Activated naive CD8-positive, alpha-beta T cell (primary cell): ENCODE measurements around the gene TEK.
"Not testable (repeated sequence)": the region's sequence is repeated elsewhere in the genome, so short reads cannot be mapped to it uniquely, and the experiment has no call there.

Experiments used
- H3K27ac Mint-ChIP-seq: one replicate; pipeline ENCODE4 v1.8.0; 2021; ENCODE audit warnings: mixed read lengths
- H3K27me3 Mint-ChIP-seq: one replicate; pipeline ENCODE4 v1.8.0; 2021; ENCODE audit warnings: mixed read lengths
- H3K36me3 Mint-ChIP-seq: one replicate; pipeline ENCODE4 v1.8.0; 2021; ENCODE audit warnings: mixed read lengths
- H3K4me1 Mint-ChIP-seq: one replicate; pipeline ENCODE4 v1.8.0; 2021; ENCODE audit warnings: low read depth, mixed read lengths
- H3K4me3 Mint-ChIP-seq: one replicate; pipeline ENCODE4 v1.8.0; 2021; ENCODE audit warnings: mild to moderate bottlenecking, mixed read lengths
- H3K9me3 Mint-ChIP-seq: one replicate; pipeline ENCODE4 v1.8.0; 2021; ENCODE audit warnings: low read depth, mixed read lengths

The TEK gene

DNA sequence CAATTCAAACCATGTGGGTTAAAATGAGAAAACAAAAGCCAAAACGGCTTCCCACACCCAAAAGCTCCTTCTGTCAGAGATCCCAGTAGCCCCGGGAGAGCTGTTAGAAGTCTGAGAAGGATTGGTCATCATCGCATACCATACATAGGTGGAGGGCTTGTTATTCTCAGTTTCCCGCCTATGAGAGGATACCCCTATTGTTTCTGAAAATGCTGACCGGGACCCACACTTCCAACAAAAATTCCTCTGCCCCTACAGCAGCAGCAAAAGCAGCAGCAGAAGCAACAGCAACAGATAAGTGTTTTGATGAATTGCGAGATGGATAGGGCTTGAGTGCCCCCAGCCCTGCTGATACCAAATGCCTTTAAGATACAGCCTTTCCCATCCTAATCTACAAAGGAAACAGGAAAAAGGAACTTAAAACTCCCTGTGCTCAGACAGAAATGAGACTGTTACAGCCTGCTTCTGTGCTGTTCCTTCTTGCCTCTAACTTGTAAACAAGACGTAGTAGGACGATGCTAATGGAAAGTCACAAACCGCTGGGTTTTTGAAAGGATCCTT, at the start of gene TEK:
Gene TEK (plus strand): TSS at position 245 of the 561 bp plus-strand sequence. CDS start 366 bp downstream, outside the sequence.
- H3K27ac Mint-ChIP-seq, result no peak within 1 kb of the TSS
- H3K4me3 Mint-ChIP-seq, result no peak within 1 kb of the TSS
- H3K9me3 Mint-ChIP-seq, result no peaks in the 10 kb centered on the region
- peaks cover 6% of the 10 kb centered on the region for H3K27me3 Mint-ChIP-seq
- H3K36me3 Mint-ChIP-seq, result no peaks in the 10 kb centered on the region
- H3K4me1 Mint-ChIP-seq, result no peaks in the 10 kb centered on the region

DNA sequence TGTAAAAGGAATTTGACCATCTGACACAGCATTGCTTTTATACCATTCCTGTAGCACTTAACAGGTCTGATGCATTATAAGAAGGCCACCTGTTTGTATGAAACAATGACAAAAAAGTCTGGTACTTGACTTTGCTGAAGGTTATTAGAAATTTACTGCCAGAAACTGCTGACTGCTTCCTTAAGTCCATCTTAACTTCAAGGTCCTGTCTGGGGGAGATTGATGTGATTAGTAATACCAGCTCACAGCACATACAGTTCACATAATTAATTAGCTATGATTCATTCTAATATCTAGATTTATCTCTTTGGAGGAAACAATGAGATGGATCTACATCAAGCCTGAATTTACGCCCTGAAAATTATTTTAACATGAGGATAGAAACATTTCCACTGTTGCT, 49.6 kb upstream of the TEK start:
- H3K4me1 Mint-ChIP-seq, result no peaks in the 10 kb centered on the region

DNA sequence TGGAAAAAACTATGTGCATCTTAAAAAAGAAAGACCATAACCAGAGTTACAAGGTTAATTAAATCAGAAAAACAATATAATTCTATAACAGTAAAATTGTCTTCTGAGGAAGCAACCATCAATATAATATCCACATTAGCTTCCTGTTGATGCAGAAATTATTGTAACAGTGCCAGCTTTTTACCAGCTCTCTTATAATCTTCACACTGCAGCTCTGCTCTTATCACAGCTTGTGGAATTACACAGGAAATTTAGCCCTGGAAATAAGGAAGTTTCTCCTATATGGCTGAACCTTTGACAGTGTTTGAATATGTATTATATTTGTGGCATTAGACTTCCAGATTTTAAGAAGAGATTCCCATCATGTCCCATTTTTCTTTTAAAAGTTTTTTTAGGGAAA, 49.1 kb upstream of the TEK start:
- no peaks in the 10 kb centered on the region for H3K27me3 Mint-ChIP-seq
- peaks cover 11% of the 10 kb centered on the region for H3K36me3 Mint-ChIP-seq
- no peak overlapping the region for H3K27ac Mint-ChIP-seq

More for the DNA sequence above, 49.6 kb upstream of the TEK start:
- Mint-ChIP-seq H3K27me3 (no peaks in the 10 kb centered on the region), H3K27ac (no peak overlapping the region), H3K36me3 (peaks cover 11% of the 10 kb centered on the region), H3K9me3 (no peaks in the 10 kb centered on the region), H3K4me3 (no peak overlapping the region)

DNA sequence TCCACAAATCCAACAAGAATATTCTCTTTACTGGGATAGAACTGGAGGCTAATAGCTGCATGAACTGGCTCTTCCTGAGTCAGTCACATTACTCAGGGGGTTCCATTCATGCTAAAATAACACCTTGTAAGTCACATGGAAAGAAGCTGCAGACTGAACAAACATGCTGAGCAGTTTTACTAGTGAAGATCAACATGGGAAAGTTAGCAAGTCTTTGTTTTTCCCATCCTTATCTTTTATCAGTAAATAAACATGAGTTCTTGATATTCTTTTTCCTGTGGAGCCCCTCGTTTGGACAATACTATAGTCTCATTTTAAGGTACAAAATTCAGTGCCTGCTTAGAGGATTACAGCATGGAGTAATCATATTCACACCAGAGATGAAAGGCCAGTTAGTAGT, 43.7 kb upstream of the TEK start:
- no peak overlapping the region for H3K27ac Mint-ChIP-seq
- H3K4me1 Mint-ChIP-seq, result no peaks in the 10 kb centered on the region
- H3K9me3 Mint-ChIP-seq, result no peaks in the 10 kb centered on the region
- no peak overlapping the region for H3K4me3 Mint-ChIP-seq
- H3K36me3 Mint-ChIP-seq, result peaks cover 9% of the 10 kb centered on the region
- no peaks in the 10 kb centered on the region for H3K27me3 Mint-ChIP-seq

More for the DNA sequence above, 49.1 kb upstream of the TEK start:
- Mint-ChIP-seq H3K4me1 (no peaks in the 10 kb centered on the region), H3K9me3 (no peaks in the 10 kb centered on the region), H3K4me3 (no peak overlapping the region)

DNA sequence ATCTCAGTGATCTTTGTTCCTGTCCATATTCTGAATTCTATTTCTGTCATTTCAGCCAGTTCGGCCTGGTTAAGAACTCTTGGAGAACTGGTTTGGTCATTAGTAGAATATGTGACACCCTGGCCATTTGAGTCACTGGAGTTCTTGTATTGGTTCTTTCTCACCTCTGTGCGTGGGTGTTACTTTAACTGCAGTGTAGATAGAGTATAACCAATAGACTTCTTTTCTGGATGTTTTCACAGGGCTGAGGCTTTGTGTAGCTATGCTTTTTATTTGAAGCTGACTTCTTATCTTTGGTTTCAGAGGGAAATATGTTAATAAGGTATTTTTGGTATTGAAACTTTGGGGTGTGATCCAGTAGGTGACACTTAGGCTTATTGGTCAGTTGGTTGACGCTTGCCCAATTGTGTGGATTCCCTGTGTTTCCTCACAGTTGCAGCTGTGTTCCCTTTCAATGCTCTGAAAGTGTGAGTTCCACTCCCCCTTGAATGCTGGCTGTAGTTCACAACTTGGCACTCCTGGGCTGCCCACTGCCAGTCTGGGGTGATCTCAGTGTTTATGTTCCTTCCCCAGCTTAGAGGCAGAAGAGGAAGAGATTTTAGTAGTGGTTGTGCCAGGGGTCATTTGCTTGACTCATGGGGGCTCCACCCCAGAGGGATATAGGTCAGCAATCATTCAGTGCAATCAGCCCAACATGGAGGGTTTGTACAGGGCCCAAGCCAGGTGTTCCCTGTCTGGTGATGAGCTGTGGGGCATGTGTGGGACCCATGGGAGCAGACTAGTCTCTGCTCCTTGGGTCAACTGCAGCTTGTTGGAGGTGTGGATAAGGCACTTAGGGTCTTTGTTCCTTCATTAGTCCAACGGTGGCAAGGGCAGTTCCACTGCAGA, 34.9 kb upstream of the TEK start:
- H3K36me3 Mint-ChIP-seq, result peaks cover 19% of the 10 kb centered on the region
- H3K4me3 Mint-ChIP-seq, result no peak overlapping the region
- H3K9me3 Mint-ChIP-seq, result no peaks in the 10 kb centered on the region
- no peaks in the 10 kb centered on the region for H3K27me3 Mint-ChIP-seq
- H3K27ac Mint-ChIP-seq, result no peak overlapping the region
- no peaks in the 10 kb centered on the region for H3K4me1 Mint-ChIP-seq

DNA sequence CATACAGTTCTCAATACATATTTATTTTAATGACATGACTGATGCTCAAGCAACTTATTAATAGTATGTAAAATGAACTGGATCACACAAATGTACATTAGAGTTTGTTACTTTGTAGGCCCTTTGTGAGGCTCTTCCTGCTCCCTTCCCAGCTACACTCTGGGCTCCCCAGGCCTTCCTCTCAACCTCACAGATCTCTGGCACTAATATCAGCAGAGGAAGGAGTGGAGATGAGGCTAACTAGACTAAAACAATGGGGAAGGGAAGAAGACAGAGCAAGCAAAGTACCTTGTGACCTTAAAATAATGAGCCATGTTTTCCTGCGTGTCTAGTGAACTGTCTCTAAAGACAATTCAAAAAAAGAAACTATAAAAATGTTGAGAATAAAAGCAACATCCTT, 30.3 kb upstream of the TEK start:
- Mint-ChIP-seq H3K4me3 (no peak overlapping the region), H3K36me3 (peaks cover 9% of the 10 kb centered on the region), H3K27me3 (no peaks in the 10 kb centered on the region), H3K9me3 (no peaks in the 10 kb centered on the region), H3K4me1 (no peaks in the 10 kb centered on the region), H3K27ac (no peak overlapping the region)

DNA sequence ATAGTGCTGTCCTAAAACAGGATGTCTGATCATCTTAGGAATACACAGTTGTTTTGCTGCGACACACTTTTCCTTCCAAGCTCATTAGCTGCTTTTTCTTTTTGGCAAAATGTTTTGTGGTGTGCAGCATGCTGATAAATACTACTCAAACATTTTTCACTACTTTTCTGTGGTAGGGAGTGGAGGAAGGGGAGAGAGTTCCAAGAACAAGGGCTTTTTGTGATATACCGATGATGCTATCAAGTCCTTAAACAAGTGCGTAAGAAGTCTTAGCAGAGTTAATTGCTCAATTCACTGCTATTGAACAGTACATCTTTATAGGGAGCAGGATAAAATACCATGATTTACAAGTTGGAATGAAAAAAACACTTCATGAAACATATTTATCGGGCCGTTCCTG, 23.6 kb upstream of the TEK start:
- no peaks in the 10 kb centered on the region for H3K9me3 Mint-ChIP-seq
- H3K4me1 Mint-ChIP-seq, result no peaks in the 10 kb centered on the region
- H3K27ac Mint-ChIP-seq, result no peak overlapping the region
- no peak overlapping the region for H3K4me3 Mint-ChIP-seq
- no peaks in the 10 kb centered on the region for H3K27me3 Mint-ChIP-seq
- H3K36me3 Mint-ChIP-seq, result no peaks in the 10 kb centered on the region

DNA sequence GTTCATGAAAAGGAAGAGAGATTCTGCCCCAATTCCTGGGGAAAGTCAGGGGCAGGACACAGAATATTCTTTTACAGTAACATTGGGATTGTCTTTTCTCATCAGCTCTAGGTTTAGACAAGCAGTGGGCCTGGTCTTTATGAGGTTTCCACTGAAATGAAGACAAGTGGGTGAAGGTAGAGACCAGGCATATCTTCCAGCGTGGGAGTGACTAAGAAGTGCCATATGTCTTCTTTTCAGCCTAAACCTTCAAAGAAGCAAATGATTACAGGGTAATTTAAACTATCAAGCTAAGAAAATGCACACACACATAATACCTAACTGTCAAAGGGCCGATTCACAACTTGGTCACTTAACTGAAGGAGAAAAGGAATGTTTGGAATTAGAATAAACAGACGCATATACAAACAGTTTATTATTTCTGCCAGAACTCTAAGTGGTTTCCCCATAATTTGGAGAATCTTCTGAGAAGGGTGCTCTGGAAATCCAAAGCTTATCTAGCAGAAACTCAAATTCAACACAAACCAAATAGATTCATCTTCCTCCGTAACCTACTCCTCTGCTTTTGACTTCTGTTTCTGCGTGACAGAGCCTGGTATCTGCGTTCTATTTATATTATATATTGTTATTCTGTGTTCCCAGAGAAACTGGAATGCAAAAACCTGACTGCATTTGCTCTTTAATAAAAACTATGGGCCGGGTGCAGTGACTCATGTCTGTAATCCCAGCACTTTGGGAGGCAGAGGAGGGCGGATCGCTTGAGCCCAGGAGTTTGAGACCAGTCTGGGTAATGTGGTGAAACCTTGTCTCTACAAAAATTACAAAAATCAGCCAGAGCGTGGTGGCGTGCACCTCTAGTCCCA, 22.0 kb upstream of the TEK start:
- Mint-ChIP-seq H3K9me3 (no peaks in the 10 kb centered on the region), H3K36me3 (no peaks in the 10 kb centered on the region), H3K4me1 (no peaks in the 10 kb centered on the region), H3K27ac (no peak overlapping the region), H3K27me3 (no peaks in the 10 kb centered on the region), H3K4me3 (no peak overlapping the region)

DNA sequence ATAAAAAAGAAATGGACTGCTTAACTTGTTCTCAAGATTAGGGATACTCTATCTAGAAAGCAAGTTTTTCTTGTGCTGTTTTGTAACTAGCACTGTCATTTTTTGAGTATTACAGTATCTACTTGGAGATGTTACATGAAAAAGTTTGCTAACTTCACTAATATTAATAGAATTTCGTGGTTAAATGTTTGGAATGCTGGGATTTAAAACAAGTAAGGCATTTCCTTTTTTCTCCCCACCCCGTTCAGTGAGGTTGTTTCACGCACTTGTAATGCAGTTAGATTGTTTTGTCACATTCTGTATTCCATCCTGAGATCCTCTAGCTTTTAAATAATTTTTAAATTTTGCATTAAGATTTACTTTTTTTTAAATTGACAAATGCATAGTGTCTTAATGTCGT, 20.0 kb upstream of the TEK start:
- H3K27me3 Mint-ChIP-seq, result peaks cover 4% of the 10 kb centered on the region
- no peaks in the 10 kb centered on the region for H3K9me3 Mint-ChIP-seq
- H3K4me1 Mint-ChIP-seq, result peaks cover 6% of the 10 kb centered on the region
- no peak overlapping the region for H3K27ac Mint-ChIP-seq
- H3K36me3 Mint-ChIP-seq, result peaks cover 2% of the 10 kb centered on the region
- H3K4me3 Mint-ChIP-seq, result no peak overlapping the region

DNA sequence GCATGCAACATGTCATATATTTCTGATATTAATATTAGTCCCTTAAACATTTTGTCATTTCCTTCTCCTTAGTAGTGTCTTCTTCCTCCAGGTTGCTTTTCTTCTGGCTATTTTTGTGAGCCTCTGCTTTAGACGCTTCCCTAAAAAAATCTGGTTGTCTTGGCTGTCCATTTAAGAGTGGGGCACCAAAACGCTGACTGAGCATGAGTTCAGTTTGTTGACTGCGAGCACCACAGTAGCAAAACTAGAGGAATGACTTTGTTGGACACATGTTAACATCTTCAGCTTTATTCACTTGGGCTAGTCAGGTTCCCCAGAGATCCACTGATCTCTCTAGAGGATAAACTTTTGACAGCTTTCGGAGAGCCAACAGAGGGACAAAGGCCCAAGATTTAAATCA, 19.3 kb upstream of the TEK start:
- H3K9me3 Mint-ChIP-seq, result no peaks in the 10 kb centered on the region
- peaks cover 5% of the 10 kb centered on the region for H3K36me3 Mint-ChIP-seq
- H3K4me3 Mint-ChIP-seq, result no peak overlapping the region
- H3K27me3 Mint-ChIP-seq, result peaks cover 7% of the 10 kb centered on the region
- H3K4me1 Mint-ChIP-seq, result peaks cover 6% of the 10 kb centered on the region
- H3K27ac Mint-ChIP-seq, result no peak overlapping the region

DNA sequence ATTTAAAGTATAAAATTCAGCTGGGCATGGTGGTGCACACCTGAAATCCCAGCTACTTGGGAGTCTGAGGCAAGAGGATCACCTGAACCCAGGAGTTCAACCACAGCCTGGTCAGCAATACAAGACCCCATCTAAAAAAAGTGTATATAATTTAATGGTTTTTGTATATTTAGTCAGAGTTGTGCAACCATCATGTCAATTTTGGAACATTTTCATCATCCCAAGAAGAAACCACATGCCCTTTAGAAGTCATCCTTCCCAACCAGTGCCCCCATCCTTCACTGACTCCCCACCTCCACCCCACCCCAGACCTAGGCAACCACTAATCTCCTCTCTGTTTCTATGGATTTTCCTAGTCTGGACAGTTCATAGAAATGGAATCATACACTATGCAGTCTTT, 18.8 kb upstream of the TEK start:
- Mint-ChIP-seq H3K27me3 (peaks cover 8% of the 10 kb centered on the region), H3K4me3 (no peak overlapping the region), H3K4me1 (peaks cover 6% of the 10 kb centered on the region), H3K36me3 (peaks cover 7% of the 10 kb centered on the region), H3K9me3 (no peaks in the 10 kb centered on the region), H3K27ac (no peak overlapping the region)

DNA sequence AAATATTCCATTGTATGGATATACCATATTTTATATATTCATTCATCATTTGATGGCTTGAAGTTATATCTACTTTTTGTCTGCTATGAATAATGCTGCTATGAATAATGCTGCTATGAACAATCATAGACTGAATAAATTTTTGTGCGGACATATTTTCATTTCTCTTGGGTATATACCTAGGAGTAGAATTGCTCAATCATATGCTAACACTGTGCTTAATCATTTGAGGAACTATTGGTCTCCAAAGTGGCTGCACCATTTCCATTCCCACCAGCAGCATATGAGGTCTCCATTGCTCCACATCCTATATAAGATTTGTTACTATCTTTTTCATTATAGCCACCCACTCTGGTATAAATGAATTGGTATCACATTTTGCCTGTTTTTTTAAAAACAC, 18.3 kb upstream of the TEK start:
- no peak overlapping the region for H3K27ac Mint-ChIP-seq
- peaks cover 6% of the 10 kb centered on the region for H3K4me1 Mint-ChIP-seq
- peaks cover 7% of the 10 kb centered on the region for H3K36me3 Mint-ChIP-seq
- H3K4me3 Mint-ChIP-seq, result no peak overlapping the region
- peaks cover 10% of the 10 kb centered on the region for H3K27me3 Mint-ChIP-seq
- no peaks in the 10 kb centered on the region for H3K9me3 Mint-ChIP-seq

DNA sequence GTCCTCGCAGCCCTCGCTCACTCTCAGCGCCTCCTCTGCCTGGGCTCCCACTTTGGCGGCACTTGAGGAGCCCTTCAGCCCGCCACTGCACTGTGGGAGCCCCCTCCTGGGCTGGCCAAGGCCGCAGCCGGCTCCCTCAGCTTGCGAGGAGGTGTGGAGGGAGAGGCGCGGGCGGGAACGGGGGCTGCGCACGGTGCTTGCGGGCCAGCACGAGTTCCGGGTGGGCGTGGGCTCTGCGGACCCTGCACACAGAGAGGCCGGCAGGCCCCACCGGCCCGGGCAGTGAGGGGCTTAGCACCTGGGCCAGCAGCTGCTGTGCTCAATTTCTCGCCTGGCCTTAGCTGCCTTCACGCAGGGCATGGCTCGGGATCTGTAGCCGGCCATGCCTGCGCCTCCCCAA, 16.5 kb upstream of the TEK start:
- H3K27me3 Mint-ChIP-seq, result peaks cover 11% of the 10 kb centered on the region
- H3K4me3 Mint-ChIP-seq, result not testable (repeated sequence)

DNA sequence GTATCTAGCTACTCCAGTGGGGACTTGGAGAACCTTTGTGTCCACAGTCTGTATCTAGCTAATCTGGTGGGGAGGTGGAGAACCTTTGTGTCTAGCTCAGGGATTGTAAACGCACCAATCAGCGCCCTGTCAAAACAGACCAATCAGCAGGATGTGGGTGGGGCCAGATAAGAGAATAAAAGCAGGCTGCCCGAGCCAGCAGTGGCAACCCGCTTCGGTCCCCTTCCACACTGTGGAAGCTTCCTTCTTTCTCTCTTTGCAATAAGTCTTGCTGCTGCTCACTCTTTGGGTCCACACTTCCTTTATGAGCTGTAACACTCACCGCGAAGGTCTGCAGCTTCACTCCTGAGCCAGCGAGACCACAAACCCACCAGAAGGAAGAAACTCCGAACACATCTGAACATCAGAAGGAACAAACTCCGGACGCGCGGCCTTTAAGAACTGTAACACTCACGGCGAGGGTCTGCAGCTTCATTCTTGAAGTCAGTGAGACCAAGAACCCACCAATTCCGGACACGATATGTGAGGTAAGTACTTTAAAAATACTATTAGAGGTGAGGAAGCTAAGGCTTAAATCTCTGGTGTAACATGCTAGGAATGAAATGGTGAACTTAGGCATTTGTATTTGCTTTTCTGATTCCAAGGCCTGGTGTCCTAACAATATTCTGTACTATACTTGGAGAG, 15.5 kb upstream of the TEK start:
- H3K4me1 Mint-ChIP-seq, H3K4me3 Mint-ChIP-seq, H3K36me3 Mint-ChIP-seq, H3K27ac Mint-ChIP-seq, H3K9me3 Mint-ChIP-seq: not testable (repeated sequence)
- H3K27me3 Mint-ChIP-seq, result peaks cover 11% of the 10 kb centered on the region

More for the DNA sequence above, 16.5 kb upstream of the TEK start:
- H3K27ac Mint-ChIP-seq, H3K36me3 Mint-ChIP-seq, H3K9me3 Mint-ChIP-seq, H3K4me1 Mint-ChIP-seq: not testable (repeated sequence)
